ENCODE data around the gene BZW2.

The BZW2 gene

GRCh38 chr7:16708980-16709379 is 63.0 kb downstream of the BZW2 start:
- peaks cover 0 to 9% (median 0%) of the 10 kb centered on the region in 10 experiments; a peak in 2 of 20 replicates for H3K4me1 ChIP-seq
- no peaks in the 10 kb centered on the region for H3K27me3 ChIP-seq
- no peak overlapping the region for H3K4me3 ChIP-seq
- no peaks in the 10 kb centered on the region for H4K20me1 ChIP-seq
- peaks cover 0 to 20% (median 6%) of the 10 kb centered on the region in 11 experiments; a peak in 6 of 22 replicates for H3K9me3 ChIP-seq (replicated peaks in 1 of 11)
- no peak for TF ChIP-seq Cebpa-rat (IDR thresholded peaks at IDR 0.05)
- no peak overlapping the region for H3K27ac ChIP-seq
- H3K9ac ChIP-seq = no peak overlapping the region
- no peak overlapping the region for H3K4me2 ChIP-seq
- peaks cover 44 to 77% (median 69%) of the 10 kb centered on the region in 11 experiments for H3K36me3 ChIP-seq

- H3K4me1 ChIP-seq = peaks cover 0 to 9% (median 0%) of the 10 kb centered on the region in 10 experiments; a peak in 2 of 20 replicates
- H3K27ac ChIP-seq = no peak overlapping the region
- no peak overlapping the region for H3K9ac ChIP-seq
- H4K20me1 ChIP-seq = no peaks in the 10 kb centered on the region
- TF ChIP-seq Cebpa-rat (IDR thresholded peaks at IDR 0.05) = no peak
- H3K4me3 ChIP-seq = no peak overlapping the region
- H3K9me3 ChIP-seq (replicated peaks in 1 of 11) = peaks cover 0 to 20% (median 6%) of the 10 kb centered on the region in 11 experiments; a peak in 5 of 22 replicates
- no peak overlapping the region for H3K4me2 ChIP-seq
- no peaks in the 10 kb centered on the region for H3K27me3 ChIP-seq
- H3K36me3 ChIP-seq = peaks cover 27 to 67% (median 52%) of the 10 kb centered on the region in 11 experiments
Observed at GRCh38 chr7:16710651-16711050, 64.7 kb downstream of the BZW2 start.

- H3K9ac ChIP-seq = no peak overlapping the region
- no peak overlapping the region for H3K4me2 ChIP-seq
- peaks cover 16 to 67% (median 43%) of the 10 kb centered on the region in 11 experiments for H3K36me3 ChIP-seq
- H3K27ac ChIP-seq = no peak overlapping the region
- no peak for TF ChIP-seq Cebpa-rat (IDR thresholded peaks at IDR 0.05)
- H3K4me3 ChIP-seq = no peak overlapping the region
- no peaks in the 10 kb centered on the region for H3K27me3 ChIP-seq
- H3K4me1 ChIP-seq = peaks cover 0 to 9% (median 0%) of the 10 kb centered on the region in 10 experiments; a peak in 2 of 20 replicates
- no peaks in the 10 kb centered on the region for H4K20me1 ChIP-seq
- H3K9me3 ChIP-seq (replicated peaks in 1 of 11) = peaks cover 0 to 20% (median 6%) of the 10 kb centered on the region in 11 experiments; a peak in 5 of 22 replicates
Observed at GRCh38 chr7:16711730-16712129, 65.7 kb downstream of the BZW2 start.

- H3K27ac ChIP-seq = no peak overlapping the region
- H3K36me3 ChIP-seq = peaks cover 5 to 56% (median 33%) of the 10 kb centered on the region in 11 experiments; a peak in 21 of 22 replicates
- H3K4me2 ChIP-seq = no peak overlapping the region
- no peaks in the 10 kb centered on the region for H3K27me3 ChIP-seq
- peaks cover 0 to 9% (median 0%) of the 10 kb centered on the region in 10 experiments; a peak in 2 of 20 replicates for H3K4me1 ChIP-seq
- no peak overlapping the region for H3K9ac ChIP-seq
- H3K9me3 ChIP-seq (replicated peaks in 1 of 11) = peaks cover 0 to 13% (median under 1%) of the 10 kb centered on the region in 11 experiments; a peak in 3 of 22 replicates
- H3K4me3 ChIP-seq = no peak overlapping the region
- no peak for TF ChIP-seq Cebpa-rat (IDR thresholded peaks at IDR 0.05)
- H4K20me1 ChIP-seq = no peaks in the 10 kb centered on the region
Observed at GRCh38 chr7:16712916-16713315, 66.9 kb downstream of the BZW2 start.

GRCh38 chr7:16715928-16716327 is 69.9 kb downstream of the BZW2 start:
- H3K4me3 ChIP-seq = no peak overlapping the region
- no peak overlapping the region for H3K27ac ChIP-seq
- no peak overlapping the region for H3K9ac ChIP-seq
- H3K4me1 ChIP-seq = no peaks in the 10 kb centered on the region
- peaks cover 0 to 37% (median 16%) of the 10 kb centered on the region in 11 experiments; a peak in 11 of 22 replicates for H3K36me3 ChIP-seq
- no peaks in the 10 kb centered on the region for H4K20me1 ChIP-seq
- H3K9me3 ChIP-seq (replicated peaks in 1 of 11) = no peaks in the 10 kb centered on the region
- TF ChIP-seq Cebpa-rat (IDR thresholded peaks at IDR 0.05) = no peak
- H3K27me3 ChIP-seq = no peaks in the 10 kb centered on the region; a peak in 1 of 22 replicates
- no peak overlapping the region for H3K4me2 ChIP-seq

- peaks cover 0 to 22% (median 4%) of the 10 kb centered on the region in 11 experiments; a peak in 8 of 22 replicates for H3K36me3 ChIP-seq
- no peak overlapping the region for H3K4me2 ChIP-seq
- no peak overlapping the region for H3K9ac ChIP-seq
- no peaks in the 10 kb centered on the region for H3K4me1 ChIP-seq
- H3K27me3 ChIP-seq = no peaks in the 10 kb centered on the region; a peak in 1 of 22 replicates
- H3K9me3 ChIP-seq (replicated peaks in 1 of 11) = no peaks in the 10 kb centered on the region
- H3K4me3 ChIP-seq = no peak overlapping the region
- no peak overlapping the region for H3K27ac ChIP-seq
- TF ChIP-seq Cebpa-rat (IDR thresholded peaks at IDR 0.05) = no peak
- H4K20me1 ChIP-seq = no peaks in the 10 kb centered on the region
Observed at GRCh38 chr7:16718111-16718656, 72.2 kb downstream of the BZW2 start.

- Histone ChIP-seq H3K4me1 (no peaks in the 10 kb centered on the region), H4K20me1 (no peaks in the 10 kb centered on the region), H3K27ac (no peak overlapping the region), H3K4me2 (no peak overlapping the region), H3K9me3 (replicated peaks in 1 of 11) (no peaks in the 10 kb centered on the region), H3K27me3 (no peaks in the 10 kb centered on the region; a peak in 1 of 22 replicates), H3K9ac (no peak overlapping the region), H3K36me3 (peaks cover 0 to 12% (median 4%) of the 10 kb centered on the region in 11 experiments; a peak in 5 of 22 replicates), H3K4me3 (no peak overlapping the region)
- no peak for TF ChIP-seq Cebpa-rat (IDR thresholded peaks at IDR 0.05)
Observed at GRCh38 chr7:16719699-16720098, 73.7 kb downstream of the BZW2 start.

GRCh38 chr7:16721541-16721940 is 75.6 kb downstream of the BZW2 start:
- Histone ChIP-seq H4K20me1 (no peaks in the 10 kb centered on the region), H3K27ac (no peak overlapping the region), H3K4me3 (no peak overlapping the region), H3K4me1 (no peaks in the 10 kb centered on the region), H3K4me2 (no peak overlapping the region), H3K9ac (no peak overlapping the region), H3K36me3 (peaks cover 0 to 8% (median 0%) of the 10 kb centered on the region in 11 experiments; a peak in 4 of 22 replicates), H3K9me3 (replicated peaks in 1 of 11) (no peaks in the 10 kb centered on the region), H3K27me3 (no peaks in the 10 kb centered on the region; a peak in 1 of 22 replicates)
- TF ChIP-seq Cebpa-rat (IDR thresholded peaks at IDR 0.05) = no peak

- no peak overlapping the region for H3K4me2 ChIP-seq
- H3K9me3 ChIP-seq (replicated peaks in 1 of 11) = no peaks in the 10 kb centered on the region
- TF ChIP-seq Cebpa-rat (IDR thresholded peaks at IDR 0.05) = no peak
- H3K27ac ChIP-seq = no peak overlapping the region
- H3K4me1 ChIP-seq = no peaks in the 10 kb centered on the region
- H4K20me1 ChIP-seq = no peaks in the 10 kb centered on the region
- no peaks in the 10 kb centered on the region for H3K36me3 ChIP-seq
- no peak overlapping the region for H3K9ac ChIP-seq
- H3K4me3 ChIP-seq = no peak overlapping the region
- no peaks in the 10 kb centered on the region; a peak in 1 of 22 replicates for H3K27me3 ChIP-seq
Observed at GRCh38 chr7:16724344-16724743, 78.4 kb downstream of the BZW2 start.

- H4K20me1 ChIP-seq = no peaks in the 10 kb centered on the region
- H3K4me2 ChIP-seq = no peak overlapping the region
- H3K9me3 ChIP-seq (replicated peaks in 1 of 11) = 0 out of 22 replicates have a peak, but pooled peaks cover 0 to 1% (median 0%) of the 10 kb centered on the region in 11 experiments
- H3K9ac ChIP-seq = no peak overlapping the region
- no peak overlapping the region for H3K27ac ChIP-seq
- no peak for TF ChIP-seq Cebpa-rat (IDR thresholded peaks at IDR 0.05)
- no peaks in the 10 kb centered on the region for H3K27me3 ChIP-seq
- H3K4me1 ChIP-seq = peaks cover 0 to 5% (median 0%) of the 10 kb centered on the region in 10 experiments; a peak in 1 of 20 replicates
- H3K4me3 ChIP-seq = no peak overlapping the region
- no peaks in the 10 kb centered on the region for H3K36me3 ChIP-seq
Observed at GRCh38 chr7:16726189-16726588, 80.2 kb downstream of the BZW2 start.
